HCT116 (cell line): ENCODE measurements around the gene SLC2A9. TPM values are rescaled to one million over a fixed set of nuclear protein-coding genes. Genes with fewer than 3 reads are reported as not detected.
"Not testable (repeated sequence)": the region's sequence is repeated elsewhere in the genome, so short reads cannot be mapped to it uniquely, and the experiment has no call there.

Source experiments
- ATAC-seq: fragments of 200-7000 bp; cut with Tn5 transposase; 2 replicates; pipeline ENCODE4 v1.9.1; 2020; ENCODE audit warnings: mild to moderate bottlenecking, moderate library complexity
- BruUV-seq: library from RNA; stranded (reverse); fragments of 400-500 nt; replicated peaks from 2 replicates; lab custom pipeline; 2021; lab: Mats Ljungman, UMichigan
- CTCF ChIA-PET: fragments of 300-600 bp; sonication (Branson Sonifier 250); formaldehyde crosslinking; loops from one replicate; lab custom pipeline; 2021; ENCODE audit warnings: antibody characterized with exemption; lab: Charles Lee
- POLR2A ChIA-PET: fragments of 300-600, 350-600 bp; sonication (Branson Sonifier 250); formaldehyde crosslinking; loops from one replicate; lab custom pipeline; 2021; ENCODE audit warnings: antibody characterized with exemption; lab: Charles Lee
- RAD21 ChIA-PET, 2 experiments: fragments of 300-600 bp; sonication (Branson Sonifier 250); formaldehyde crosslinking; loops; one replicate each; lab custom pipeline; 2023; ENCODE audit warnings: low total read pairs in 2 of 2; ENCODE audit not compliant: uncharacterized antibody in 2 of 2, unreplicated experiment in 2 of 2, low non-redundant PET in 1 of 2; lab: Charles Lee
- DNase-seq: peaks from one replicate; pipeline ENCODE4 v3.0.0-alpha.2; 2010; ENCODE audit warnings: low read depth, low spot score
- H2AFZ ChIP-seq: fragments of 200-600 bp; shearing (Covaris generic), sonication (generic); 2 replicates; pipeline ENCODE4 v1.6.1; 2017; ENCODE audit warnings: low read depth, mixed run types, mixed read lengths, antibody characterized with exemption, low read length; ENCODE audit not compliant: poor library complexity, severe bottlenecking
- H3K27ac ChIP-seq: 2 replicates; pipeline ENCODE4 v1.5.1; 2012; ENCODE audit warnings: low read depth, low read length
- H3K27me3 ChIP-seq: fragments of 200-600 bp; sonication (generic); 2 replicates; pipeline ENCODE4 v1.6.1; 2016; ENCODE audit warnings: mixed run types, low read length, mixed read lengths; ENCODE audit not compliant: insufficient read depth
- H3K36me3 ChIP-seq, 2 experiments: fragments of 200-500 bp in 1 of 2; fragments of 200-600 bp in 1 of 2; sonication (Bioruptor generic) in 1 of 2; sonication (generic) in 1 of 2; 2 replicates each; pipeline versions ENCODE4 v1.5.1 to v1.6.1; 2014 to 2016; ENCODE audit warnings: low read length in 2 of 2, inconsistent platforms in 1 of 2, mixed read lengths in 1 of 2, mixed run types in 1 of 2; ENCODE audit not compliant: insufficient read depth in 2 of 2, control insufficient read depth in 1 of 2
- H3K4me1 ChIP-seq, 2 experiments: fragments of 200-600 bp in 1 of 2; sonication (generic) in 1 of 2; 2 replicates each; pipeline versions ENCODE4 v1.5.1 to v1.6.1; 2012 to 2017; ENCODE audit warnings: low read length in 2 of 2, inconsistent platforms in 1 of 2, mild to moderate bottlenecking in 1 of 2, mixed read lengths in 1 of 2, mixed run types in 1 of 2, moderate library complexity in 1 of 2; ENCODE audit not compliant: insufficient read depth in 2 of 2, control insufficient read depth in 1 of 2
- H3K4me2 ChIP-seq: fragments of 200-600 bp; sonication (generic); 2 replicates; pipeline ENCODE4 v1.6.1; 2017; ENCODE audit warnings: mixed run types, low read length, mixed read lengths
- H3K4me3 ChIP-seq, 2 experiments: fragments of 200-600 bp in 1 of 2; sonication (generic) in 1 of 2; replicated peaks in 1 of 2; 2 replicates each; pipeline ENCODE4 v1.5.1; 2011 to 2016; ENCODE audit warnings: low read length in 2 of 2, control low read depth in 1 of 2, low read depth in 1 of 2, mild to moderate bottlenecking in 1 of 2, mixed read lengths in 1 of 2, mixed run types in 1 of 2
- H3K79me2 ChIP-seq: fragments of 200-600 bp; sonication (generic); 2 replicates; pipeline ENCODE4 v1.6.1; 2017; ENCODE audit warnings: mild to moderate bottlenecking, mixed run types, low read length, moderate library complexity, mixed read lengths; ENCODE audit not compliant: insufficient read depth
- H3K9ac ChIP-seq: fragments of 200-600 bp; sonication (generic); 2 replicates; pipeline ENCODE4 v1.6.1; 2016; ENCODE audit warnings: low read length, mixed read lengths
- H3K9me2 ChIP-seq: fragments of 200-600 bp; sonication (generic), shearing (Covaris generic); 2 replicates; pipeline ENCODE4 v1.6.1; 2017; ENCODE audit warnings: mixed run types, mild to moderate bottlenecking, moderate library complexity; ENCODE audit not compliant: insufficient read depth
- H3K9me3 ChIP-seq, 2 experiments: fragments of 200-500 bp in 1 of 2; fragments of 200-600 bp in 1 of 2; sonication (Bioruptor generic) in 1 of 2; sonication (generic) in 1 of 2; 2 replicates each; pipeline ENCODE4 v1.6.1; 2014 to 2017; ENCODE audit warnings: low read length in 2 of 2, mixed read lengths in 2 of 2, inconsistent platforms in 1 of 2, low read depth in 1 of 2, mild to moderate bottlenecking in 1 of 2, mixed run types in 1 of 2, moderate library complexity in 1 of 2; ENCODE audit not compliant: control insufficient read depth in 1 of 2, insufficient read depth in 1 of 2
- H4K20me1 ChIP-seq: fragments of 200-600 bp; sonication (generic), shearing (Covaris generic); 2 replicates; pipeline ENCODE4 v1.6.1; 2017; ENCODE audit warnings: mixed run types, mild to moderate bottlenecking, moderate library complexity; ENCODE audit not compliant: insufficient read depth
- ATF3 ChIP-seq: IDR thresholded peaks from 2 replicates; pipeline ENCODE4 v1.6.1; 2012
- EGR1 ChIP-seq: IDR thresholded peaks from 2 replicates; pipeline ENCODE4 v1.6.1; 2012; ENCODE audit warnings: low read depth
- FOSL1 ChIP-seq: IDR thresholded peaks from 2 replicates; pipeline ENCODE4 v1.6.1; 2012; ENCODE audit warnings: low read depth
- POLR2A ChIP-seq: IDR thresholded peaks from 2 replicates; pipeline ENCODE4 v1.7.0; 2011; ENCODE audit warnings: borderline replicate concordance; ENCODE audit not compliant: insufficient read depth, insufficient read length; ENCODE audit errors: extremely low read depth
- POLR2AphosphoS5 ChIP-seq: IDR thresholded peaks from 2 replicates; pipeline ENCODE4 v1.6.1; 2011; ENCODE audit warnings: mild to moderate bottlenecking, low read depth, low read length, moderate library complexity
- ZFX ChIP-seq: fragments of 450-650 bp; IDR thresholded peaks from 2 replicates; pipeline ENCODE4 v1.6.1; 2017
- intact Hi-C: fragments of 100-400 bp; cut with micrococcal nuclease; formaldehyde crosslinking; loops from 2 replicates; pipeline ENCODE4 v1.10.0; 2022
- total RNA-seq: library from RNA; stranded (reverse); gene quantifications from one replicate; pipeline ENCODE4 v1.2.1, GENCODE V29; 2021; ENCODE audit not compliant: unreplicated experiment
- TF ChIP-seq, protein P1 (sequence below), 3 experiments: fragments of 200-600 bp in 1 of 3; sonication (generic) in 1 of 3; IDR thresholded peaks in 2 of 3; conservative IDR thresholded peaks in 1 of 3; 2 replicates each; pipeline ENCODE4 v1.5.1; 2012 to 2017; ENCODE audit warnings: low read depth in 2 of 3, low read length in 2 of 3, antibody characterized with exemption in 1 of 3, borderline replicate concordance in 1 of 3, control low read depth in 1 of 3, mild to moderate bottlenecking in 1 of 3, mixed read lengths in 1 of 3, mixed run types in 1 of 3, moderate library complexity in 1 of 3; ENCODE audit not compliant: insufficient read depth in 1 of 3

SLC2A9 gene
- total RNA-seq, 1 experiment from 2014 or later: 2.2 TPM

DNA sequence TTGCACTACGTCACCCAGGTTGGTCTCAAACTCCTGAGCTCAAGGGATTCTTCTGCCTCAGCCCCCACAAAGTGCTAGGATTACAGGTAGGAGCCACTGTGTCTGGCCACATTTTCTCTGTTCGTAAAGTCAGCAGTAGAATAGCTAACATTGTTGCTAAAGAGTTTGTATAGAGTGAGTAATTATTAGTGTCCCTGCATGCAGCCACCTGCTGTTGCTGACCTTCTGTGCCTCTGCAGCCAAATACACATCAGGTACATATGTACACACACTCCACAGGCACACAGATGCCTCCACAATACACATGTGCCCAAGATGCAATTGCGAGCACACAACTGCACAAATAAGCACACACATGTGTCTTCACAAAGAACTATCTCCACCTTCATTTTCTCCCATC, 228.9 kb downstream of the SLC2A9 start:
- intact Hi-C loops: no loop called here
- H3K4me3 ChIP-seq: no peak overlapping the region
- no TSS peak for BruUV-seq
- no peak overlapping the region for H2AFZ ChIP-seq
- H4K20me1 ChIP-seq: no peaks in the 10 kb centered on the region
- ChIA-PET RAD21 (no interaction called here), CTCF (no interaction called here)
- H3K36me3 ChIP-seq: no peaks in the 10 kb centered on the region
- H3K27me3 ChIP-seq: peaks cover 5% of the 10 kb centered on the region
- no peak for DNase-seq
- no peaks in the 10 kb centered on the region for H3K9me2 ChIP-seq
- ATAC-seq: no peak
- H3K27ac ChIP-seq: no peak overlapping the region
- TF ChIP-seq, protein P1, sequence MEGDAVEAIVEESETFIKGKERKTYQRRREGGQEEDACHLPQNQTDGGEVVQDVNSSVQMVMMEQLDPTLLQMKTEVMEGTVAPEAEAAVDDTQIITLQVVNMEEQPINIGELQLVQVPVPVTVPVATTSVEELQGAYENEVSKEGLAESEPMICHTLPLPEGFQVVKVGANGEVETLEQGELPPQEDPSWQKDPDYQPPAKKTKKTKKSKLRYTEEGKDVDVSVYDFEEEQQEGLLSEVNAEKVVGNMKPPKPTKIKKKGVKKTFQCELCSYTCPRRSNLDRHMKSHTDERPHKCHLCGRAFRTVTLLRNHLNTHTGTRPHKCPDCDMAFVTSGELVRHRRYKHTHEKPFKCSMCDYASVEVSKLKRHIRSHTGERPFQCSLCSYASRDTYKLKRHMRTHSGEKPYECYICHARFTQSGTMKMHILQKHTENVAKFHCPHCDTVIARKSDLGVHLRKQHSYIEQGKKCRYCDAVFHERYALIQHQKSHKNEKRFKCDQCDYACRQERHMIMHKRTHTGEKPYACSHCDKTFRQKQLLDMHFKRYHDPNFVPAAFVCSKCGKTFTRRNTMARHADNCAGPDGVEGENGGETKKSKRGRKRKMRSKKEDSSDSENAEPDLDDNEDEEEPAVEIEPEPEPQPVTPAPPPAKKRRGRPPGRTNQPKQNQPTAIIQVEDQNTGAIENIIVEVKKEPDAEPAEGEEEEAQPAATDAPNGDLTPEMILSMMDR (IDR thresholded peaks at IDR 0.05 in 2 of 3, conservative IDR thresholded peaks at IDR 0.05 in 1 of 3; ENCODE audit: borderline replicate concordance in 1 of 3, insufficient read depth in 1 of 3, low read depth in 2 of 3, low read length in 2 of 3): no peak
- TF ChIP-seq POLR2A (no peak), EGR1 (no peak), FOSL1 (no peak), ZFX (no peak), POLR2AphosphoS5 (no peak), ATF3 (no peak)
- TF ChIP-seq, all 23 proteins: peak for 0
- no peak overlapping the region for H3K4me2 ChIP-seq
- H3K79me2 ChIP-seq: no peaks in the 10 kb centered on the region
- no peak overlapping the region for H3K9ac ChIP-seq
- POLR2A ChIA-PET: no interaction called here
- H3K4me1 ChIP-seq: peaks cover 0 to 6% of the 10 kb centered on the region in 2 experiments; a peak in 2 of 4 replicates
- H3K9me3 ChIP-seq: no peaks in the 10 kb centered on the region; a peak in 1 of 4 replicates

DNA sequence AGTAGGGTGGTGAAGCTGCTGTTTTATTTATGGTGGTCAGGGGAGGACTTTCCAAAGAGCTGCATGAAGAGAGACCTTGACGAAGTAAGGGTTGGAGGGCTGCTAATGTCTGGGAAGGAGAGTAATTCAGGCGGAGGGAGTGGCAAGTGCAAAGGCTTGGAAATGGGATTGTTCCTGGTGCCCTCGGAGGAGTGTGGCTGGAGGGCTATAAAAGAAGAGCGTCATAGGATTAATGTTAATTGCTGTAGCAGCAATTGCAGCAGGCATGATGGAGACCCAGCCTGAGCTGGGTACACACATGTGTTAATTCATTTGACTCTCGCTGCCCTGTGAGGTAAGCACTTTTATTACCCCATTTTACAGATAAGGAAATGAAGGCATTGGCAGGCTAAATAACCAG, 235.4 kb downstream of the SLC2A9 start:
- H2AFZ ChIP-seq, H3K27ac ChIP-seq, ATAC-seq, H3K4me3 ChIP-seq, H3K9ac ChIP-seq, intact Hi-C loops, DNase-seq, BruUV-seq, H3K4me2 ChIP-seq, H3K4me1 ChIP-seq, CTCF ChIA-PET, H4K20me1 ChIP-seq, H3K36me3 ChIP-seq, POLR2A ChIA-PET, H3K79me2 ChIP-seq, H3K9me3 ChIP-seq, RAD21 ChIA-PET, H3K9me2 ChIP-seq: not testable (repeated sequence)
- H3K27me3 ChIP-seq: peaks cover 40% of the 10 kb centered on the region
